ENCODE measurements around the gene TTLL13. TPM values are rescaled to one million over a fixed set of nuclear protein-coding genes. Genes with fewer than 3 reads are reported as not detected.

Gene TTLL13
- total and polyA plus RNA-seq, 7 donors, result 0.03 to 0.69 (median 0.08) TPM; not detected in 2

DNA sequence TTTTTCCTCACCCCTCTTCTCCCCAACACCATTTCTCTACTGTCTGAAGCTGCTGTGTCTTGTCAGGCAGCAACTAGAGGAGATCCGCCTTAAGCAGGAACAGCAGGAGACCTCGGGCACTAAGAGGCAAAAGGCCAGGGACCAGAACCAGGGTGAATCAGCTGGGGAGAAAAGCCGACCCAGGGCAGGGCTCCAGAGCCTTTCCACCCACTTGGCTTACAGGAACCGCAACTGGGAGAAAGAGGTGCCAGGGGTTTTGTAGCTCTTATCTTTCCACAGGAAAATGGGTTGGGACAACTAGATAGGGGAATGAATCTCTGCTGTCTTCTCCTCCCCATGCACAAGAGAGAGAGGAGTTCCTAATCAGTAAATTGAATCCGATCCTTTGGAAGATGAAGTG is 13.1 kb downstream of the TTLL13 start:
- DNase-seq, result peak; percentile 27 to 65
- 39 to 45% (median 43%) methylated on average over 5 of the region's 5 CpGs for WGBS, 3 donors
- Histone ChIP-seq H3K4me3 (no peak overlapping the region), H3K36me3 (ENCODE audit: insufficient read depth in 1 of 2, low read depth in 1 of 2) (peaks cover 0 to 8% of the 10 kb centered on the region in 2 donors), H3K9me3 (no peaks in the 10 kb centered on the region), H3K4me1 (peaks cover 19% of the 10 kb centered on the region), H3K27ac (no peak overlapping the region), H3K27me3 (ENCODE audit: insufficient read depth in 3 of 3, low read length in 2 of 3) (no peaks in the 10 kb centered on the region)
- no peak for ATAC-seq
- TF ChIP-seq, protein P1, sequence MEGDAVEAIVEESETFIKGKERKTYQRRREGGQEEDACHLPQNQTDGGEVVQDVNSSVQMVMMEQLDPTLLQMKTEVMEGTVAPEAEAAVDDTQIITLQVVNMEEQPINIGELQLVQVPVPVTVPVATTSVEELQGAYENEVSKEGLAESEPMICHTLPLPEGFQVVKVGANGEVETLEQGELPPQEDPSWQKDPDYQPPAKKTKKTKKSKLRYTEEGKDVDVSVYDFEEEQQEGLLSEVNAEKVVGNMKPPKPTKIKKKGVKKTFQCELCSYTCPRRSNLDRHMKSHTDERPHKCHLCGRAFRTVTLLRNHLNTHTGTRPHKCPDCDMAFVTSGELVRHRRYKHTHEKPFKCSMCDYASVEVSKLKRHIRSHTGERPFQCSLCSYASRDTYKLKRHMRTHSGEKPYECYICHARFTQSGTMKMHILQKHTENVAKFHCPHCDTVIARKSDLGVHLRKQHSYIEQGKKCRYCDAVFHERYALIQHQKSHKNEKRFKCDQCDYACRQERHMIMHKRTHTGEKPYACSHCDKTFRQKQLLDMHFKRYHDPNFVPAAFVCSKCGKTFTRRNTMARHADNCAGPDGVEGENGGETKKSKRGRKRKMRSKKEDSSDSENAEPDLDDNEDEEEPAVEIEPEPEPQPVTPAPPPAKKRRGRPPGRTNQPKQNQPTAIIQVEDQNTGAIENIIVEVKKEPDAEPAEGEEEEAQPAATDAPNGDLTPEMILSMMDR (IDR thresholded peaks at IDR 0.05), result no peak
- intact Hi-C loops (cut with DNase I), result no loop called here

DNA sequence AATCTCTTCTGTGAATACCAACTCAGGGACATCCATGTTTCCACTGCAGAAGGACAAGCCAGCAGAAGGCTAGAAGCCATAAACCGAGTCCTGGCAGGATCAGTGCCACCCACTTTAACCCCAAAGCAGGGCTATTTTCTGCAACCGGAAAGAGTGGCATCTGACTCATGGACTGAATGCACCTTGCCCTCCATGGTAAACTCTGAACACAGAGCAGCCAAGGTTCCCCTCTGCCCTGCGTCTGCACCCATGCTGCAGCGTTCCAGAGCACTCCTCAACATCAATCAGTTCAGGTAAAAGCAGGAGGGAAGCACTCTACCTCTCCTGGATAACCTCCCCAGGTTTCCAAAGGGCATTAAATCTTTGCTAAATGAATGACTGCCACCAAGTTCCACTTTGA is 15.3 kb downstream of the TTLL13 start:
- Histone ChIP-seq H3K36me3 (ENCODE audit: insufficient read depth in 1 of 2, low read depth in 1 of 2) (peaks cover 0 to 30% of the 10 kb centered on the region in 2 donors), H3K4me1 (peaks cover 34% of the 10 kb centered on the region), H3K4me3 (peak overlapping the region; percentile 92), H3K27ac (peak overlapping the region; percentile 100), H3K27me3 (ENCODE audit: insufficient read depth in 3 of 3, low read length in 2 of 3) (no peaks in the 10 kb centered on the region), H3K9me3 (no peaks in the 10 kb centered on the region)
- intact Hi-C loops (cut with DNase I), result no loop called here
- peak in 1 of 2 donors; percentile 60 for DNase-seq
- WGBS, 3 donors, result 24 to 44% (median 26%) methylated on average over 4 of the region's 4 CpGs
- peak; percentile 61 to 79 (median 71) for ATAC-seq
- TF ChIP-seq, protein P1 (IDR thresholded peaks at IDR 0.05), result no peak

DNA sequence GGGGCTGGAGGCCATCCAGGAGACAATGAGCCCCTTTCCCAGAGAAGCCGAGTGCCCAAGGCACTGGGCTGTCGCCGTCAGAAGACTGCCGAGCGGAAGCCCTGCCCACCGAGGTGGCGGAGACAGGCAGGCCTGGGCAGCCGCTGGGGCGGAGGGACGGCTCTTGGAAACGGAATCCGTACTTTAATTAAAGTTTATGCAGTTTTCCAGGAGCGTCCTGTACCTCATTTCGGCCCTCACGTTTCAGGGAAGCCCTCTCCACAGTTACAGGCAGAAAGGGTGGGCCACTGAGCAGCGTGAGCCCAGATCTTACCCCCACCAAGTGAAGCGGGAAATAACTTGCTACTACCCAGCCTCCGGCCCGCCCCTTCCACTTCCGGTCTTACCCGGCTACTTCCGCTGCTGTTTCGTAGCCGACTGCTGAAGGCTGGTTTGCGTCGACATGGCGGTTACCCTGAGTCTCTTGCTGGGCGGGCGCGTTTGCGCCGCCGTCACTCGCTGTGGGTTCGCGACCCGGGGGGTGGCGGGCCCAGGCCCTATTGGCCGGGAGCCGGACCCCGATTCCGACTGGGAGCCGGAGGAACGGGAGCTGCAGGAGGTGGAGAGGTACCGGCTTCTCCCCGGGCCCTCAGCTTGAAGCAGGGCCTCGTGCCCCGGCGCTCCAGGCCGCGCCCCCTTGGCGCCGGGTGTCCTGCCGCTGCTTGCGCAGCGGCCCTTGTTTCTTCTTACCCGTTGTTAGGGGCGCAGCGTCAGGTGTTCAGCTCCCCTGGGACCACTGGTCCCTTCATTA is 16.1 kb downstream of the TTLL13 start, which contains the start of gene NGRN:
NGRN (plus strand) TSS at position 402 of the 790 bp plus-strand sequence; CDS start at position 443, 41 bp downstream.
- 0 to 1% (median 0%) methylated on average over 53 to 59 of the region's 59 CpGs for whole genome bisulfite sequencing, 3 donors
- peak; percentile 92 to 95 for DNase-seq
- H3K4me1 ChIP-seq, result peaks cover 42% of the 10 kb centered on the region
- H3K36me3 ChIP-seq (ENCODE audit: insufficient read depth in 1 of 2, low read depth in 1 of 2), result peaks cover 0 to 38% of the 10 kb centered on the region in 2 donors
- H3K9me3 ChIP-seq, result no peaks in the 10 kb centered on the region
- H3K27ac ChIP-seq, result peak within 1 kb of the TSS; percentile 100
- intact Hi-C loops (cut with DNase I), result no loop called here
- no peaks in the 10 kb centered on the region for H3K27me3 ChIP-seq (ENCODE audit: insufficient read depth in 3 of 3, low read length in 2 of 3)
- TF ChIP-seq, protein P1 (IDR thresholded peaks at IDR 0.05), result no peak
- H3K4me3 ChIP-seq, result peak within 1 kb of the TSS; percentile 92
- ATAC-seq, result peak; percentile 86 to 93 (median 90)

DNA sequence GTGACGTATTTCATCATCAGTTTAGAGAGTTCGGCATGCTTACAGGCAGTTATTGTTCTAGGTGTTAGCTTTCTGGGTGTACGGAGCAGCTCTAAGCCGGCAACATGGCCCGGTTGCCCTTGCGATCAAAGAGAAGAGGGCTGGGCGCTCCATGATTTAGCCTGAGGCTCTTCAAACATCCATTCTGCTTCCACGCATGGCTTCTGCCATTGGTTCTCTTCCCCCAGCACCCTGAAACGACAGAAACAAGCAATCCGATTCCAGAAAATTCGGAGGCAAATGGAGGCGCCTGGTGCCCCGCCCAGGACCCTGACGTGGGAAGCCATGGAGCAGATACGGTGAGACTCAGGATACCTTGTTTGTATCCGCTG is 16.7 kb downstream of the TTLL13 start:
- intact Hi-C loops (cut with DNase I), result no loop called here
- no peaks in the 10 kb centered on the region for H3K27me3 ChIP-seq (ENCODE audit: insufficient read depth in 3 of 3, low read length in 2 of 3)

More for the DNA sequence above, 16.7 kb downstream of the TTLL13 start:
- H3K4me1 ChIP-seq, result peaks cover 48% of the 10 kb centered on the region
- peak overlapping the region; percentile 92 for H3K4me3 ChIP-seq
- TF ChIP-seq, protein P1 (IDR thresholded peaks at IDR 0.05), result no peak
- no peaks in the 10 kb centered on the region for H3K9me3 ChIP-seq
- peak overlapping the region; percentile 100 for H3K27ac ChIP-seq
- ATAC-seq, result peak; percentile 10 to 18 (median 14)
- peak; percentile 43 to 62 for DNase-seq
- 0 to 1% (median 0%) methylated on average over 16 of the region's 16 CpGs for WGBS, 3 donors
- H3K36me3 ChIP-seq (ENCODE audit: insufficient read depth in 1 of 2, low read depth in 1 of 2), result peaks cover 0 to 40% of the 10 kb centered on the region in 2 donors

Measured in psoas muscle (tissue), 8 donors.